GM19372 (cell line): ENCODE results near the gene IQSEC2.

Experiments
- ATAC-seq: cut with Tn5 transposase; IDR thresholded peaks from one replicate; pipeline ENCODE4 v1.9.1; 2021; ENCODE audit warnings: mild to moderate bottlenecking, low read depth, moderate library complexity; ENCODE audit not compliant: unreplicated experiment

IQSEC2 gene

DNA sequence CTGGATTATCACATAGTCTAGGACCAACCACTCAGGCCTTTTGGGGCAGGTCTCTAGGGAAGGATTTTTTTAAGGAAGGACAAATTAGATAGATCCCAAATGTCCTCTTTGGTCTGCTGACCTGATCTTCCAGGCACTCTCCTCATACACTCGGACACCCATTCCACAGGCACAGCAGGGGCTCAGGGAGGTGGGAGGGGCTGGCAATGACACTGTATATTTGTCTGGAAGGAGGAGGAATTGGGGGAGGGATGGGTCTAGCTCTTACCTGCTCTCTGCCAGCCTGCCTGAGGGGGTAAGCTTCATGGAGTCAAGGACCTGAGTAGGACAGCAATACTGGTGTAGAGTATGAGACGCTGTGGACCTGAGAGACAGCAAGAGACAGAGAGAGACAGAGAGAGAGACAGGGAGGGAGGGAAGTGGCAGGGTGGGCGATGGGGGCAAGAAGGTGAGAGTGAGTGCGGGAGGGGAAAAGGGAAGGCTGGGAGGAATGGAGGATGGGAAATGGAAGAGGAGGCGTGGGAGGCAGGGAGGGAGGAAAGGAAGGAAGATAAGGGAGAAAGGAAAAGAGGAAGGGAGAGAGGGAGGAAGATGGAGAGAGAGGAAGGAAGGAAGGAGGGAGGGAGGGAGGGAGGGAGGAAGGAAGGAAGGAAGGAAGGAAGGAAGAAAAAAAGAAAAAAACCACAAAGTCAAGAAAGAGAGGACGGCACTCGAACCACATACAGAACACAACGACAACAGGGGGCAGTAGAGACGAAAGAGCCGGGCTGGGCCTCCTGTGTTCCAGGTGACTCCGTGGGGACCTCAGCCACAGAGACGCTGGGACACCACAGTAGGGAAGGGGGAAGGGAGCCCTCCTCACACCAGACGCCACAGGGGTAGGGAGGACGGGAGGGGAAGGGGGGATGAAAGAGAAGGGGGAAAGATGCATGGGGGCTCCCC, 1.8 kb downstream of the IQSEC2 start:
- no peak for ATAC-seq

DNA sequence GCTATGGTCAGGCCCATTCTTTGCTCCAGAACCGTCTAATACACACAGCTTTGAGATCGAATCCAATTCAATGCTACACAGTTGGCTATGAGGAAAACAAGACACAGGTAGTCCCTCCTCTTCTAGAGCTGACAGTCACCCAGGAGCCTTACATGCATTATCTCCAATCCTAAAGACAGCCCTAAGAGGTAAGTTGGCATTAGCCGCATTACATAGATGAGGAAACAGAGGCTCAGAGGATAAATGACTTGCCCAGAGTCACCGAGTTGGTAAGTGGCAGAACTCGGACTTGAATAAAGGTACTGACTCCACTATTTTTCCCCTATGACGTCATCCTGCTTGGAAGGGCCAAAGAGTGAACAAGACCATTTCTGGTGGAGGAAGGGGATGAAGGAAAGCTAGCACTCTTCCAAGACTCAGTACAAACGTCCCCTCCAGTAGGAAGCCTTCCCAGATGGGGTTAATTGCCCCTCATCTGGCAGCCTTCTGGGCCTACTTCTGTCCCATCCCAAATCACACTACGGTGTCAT, 8.5 kb downstream of the IQSEC2 start:
- ATAC-seq: no peak

DNA sequence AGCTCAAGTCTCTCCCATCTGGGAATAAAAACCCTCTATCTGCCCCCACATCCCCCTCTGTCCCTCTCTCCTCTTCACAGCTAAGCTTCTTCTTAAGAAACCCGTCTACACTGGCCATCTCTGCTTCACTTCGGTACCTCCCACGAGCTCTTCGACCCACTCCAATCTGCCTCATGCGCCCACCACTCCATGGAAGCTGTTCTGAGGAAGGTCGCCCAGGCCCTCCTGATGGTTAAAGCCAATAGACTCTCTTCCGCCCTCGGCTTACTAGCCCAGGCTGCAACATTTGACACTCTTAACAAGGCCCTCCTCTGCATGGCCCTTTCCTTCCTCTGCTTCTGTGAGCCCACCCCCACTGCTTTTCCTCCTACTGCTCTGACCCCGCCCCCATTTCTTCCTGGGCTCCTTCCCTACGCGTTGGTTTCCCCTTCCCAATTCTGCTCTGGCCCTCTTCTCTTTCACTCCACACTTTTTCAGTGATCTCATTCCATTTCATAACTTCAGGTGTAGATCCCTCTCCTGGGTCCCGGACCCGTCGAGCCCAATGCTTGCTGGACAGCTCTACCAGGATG, 11.8 kb downstream of the IQSEC2 start:
- no peak for ATAC-seq

DNA sequence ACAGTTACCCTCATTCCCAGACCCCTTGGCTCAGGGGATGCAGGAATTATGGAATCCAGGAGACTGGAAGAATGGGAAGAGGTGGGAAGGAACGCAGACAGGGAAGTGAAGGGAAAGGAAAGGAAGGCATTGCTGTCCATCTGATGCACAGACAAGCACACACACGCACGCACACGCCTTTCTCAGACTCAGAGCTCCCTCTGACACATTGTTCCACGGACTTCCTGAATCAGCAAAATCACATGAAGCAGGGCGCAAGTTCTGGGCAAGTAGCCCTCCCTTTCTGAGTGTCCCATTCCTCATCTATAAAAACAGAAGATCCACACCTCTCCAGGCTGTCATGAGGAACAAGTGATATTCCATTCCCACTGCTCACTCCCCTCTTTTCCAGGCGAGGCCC, 13.2 kb downstream of the IQSEC2 start:
- no peak for ATAC-seq

DNA sequence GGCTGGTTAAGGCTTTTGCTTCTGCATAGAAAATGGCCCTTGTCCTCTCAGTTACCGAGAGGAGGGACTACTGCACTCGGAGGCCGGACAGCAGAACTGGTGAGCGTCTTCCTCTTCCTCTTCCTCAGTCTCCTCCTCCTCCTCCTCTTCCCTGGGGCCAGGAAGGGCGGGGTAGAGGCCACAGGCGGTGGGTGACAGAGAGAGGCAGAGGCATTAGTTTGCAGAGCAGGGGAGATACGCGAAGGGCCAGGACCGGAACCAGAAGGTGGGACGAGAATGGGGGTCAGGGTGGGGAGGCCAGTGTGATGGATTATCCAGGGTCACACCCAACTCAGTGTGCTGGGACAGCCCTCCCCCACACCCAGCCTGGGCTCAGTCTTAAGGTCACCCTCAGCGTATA, 14.5 kb downstream of the IQSEC2 start:
- no peak for ATAC-seq

DNA sequence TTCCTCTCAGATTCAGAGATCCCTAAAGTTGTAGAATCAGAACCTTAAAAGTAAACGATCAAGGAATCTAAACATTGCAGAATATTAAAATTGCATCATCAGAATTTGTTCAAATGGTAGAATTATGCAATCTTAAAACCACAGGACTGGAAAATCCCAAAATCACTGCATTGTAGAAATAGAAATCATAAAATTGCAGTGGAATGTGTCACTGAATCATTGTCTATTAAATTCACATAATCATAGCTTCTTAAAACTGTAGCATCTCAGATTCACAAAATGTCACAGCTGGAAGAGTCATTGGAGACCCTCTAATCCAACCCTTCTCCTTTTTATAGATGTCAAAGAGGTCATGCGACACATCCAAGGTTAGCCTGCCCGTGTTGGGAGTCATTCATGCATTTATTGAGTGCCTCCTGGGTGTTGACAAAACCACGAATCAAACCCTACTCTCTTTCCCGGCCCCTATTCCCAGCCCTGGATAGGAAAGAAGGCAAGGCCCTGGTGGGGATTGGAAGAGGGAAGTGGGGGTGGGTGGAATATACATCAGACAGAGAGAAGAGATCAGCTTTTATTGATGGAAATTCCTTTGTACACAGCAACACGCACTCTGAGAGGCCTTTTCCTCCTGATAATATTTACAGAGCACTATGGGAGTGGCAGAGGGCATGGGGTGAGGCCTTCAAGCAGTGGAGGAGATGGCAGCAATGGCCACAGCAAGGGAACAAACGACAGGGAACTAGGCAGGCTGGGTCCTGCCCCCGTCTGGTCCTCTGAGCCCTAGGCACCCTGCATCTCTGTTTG, 15.4 kb downstream of the IQSEC2 start:
- no peak for ATAC-seq

DNA sequence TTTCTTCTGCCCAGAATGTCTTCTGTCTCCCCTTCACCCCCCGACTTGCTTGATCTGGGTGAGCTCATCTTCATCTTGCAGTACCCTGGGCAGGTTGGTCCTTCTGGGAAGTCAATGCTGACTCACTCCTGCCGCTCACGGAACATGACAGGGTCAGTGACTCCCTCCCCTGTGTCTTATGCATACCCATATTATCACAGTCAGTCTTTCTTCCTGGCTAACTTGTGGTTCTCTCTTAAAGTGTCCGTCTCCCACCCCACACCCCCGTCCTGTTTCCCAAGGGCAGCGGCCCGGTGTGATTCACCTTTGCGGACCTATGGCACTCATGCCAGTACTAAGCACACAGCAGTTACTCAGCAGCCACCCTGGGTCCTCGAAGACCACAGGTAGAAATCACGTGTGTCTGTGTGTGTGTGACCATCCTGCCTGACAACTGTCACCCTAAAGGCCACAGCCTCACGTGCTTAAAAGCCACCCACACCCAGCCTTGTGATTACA, 17.7 kb downstream of the IQSEC2 start:
- no peak for ATAC-seq

DNA sequence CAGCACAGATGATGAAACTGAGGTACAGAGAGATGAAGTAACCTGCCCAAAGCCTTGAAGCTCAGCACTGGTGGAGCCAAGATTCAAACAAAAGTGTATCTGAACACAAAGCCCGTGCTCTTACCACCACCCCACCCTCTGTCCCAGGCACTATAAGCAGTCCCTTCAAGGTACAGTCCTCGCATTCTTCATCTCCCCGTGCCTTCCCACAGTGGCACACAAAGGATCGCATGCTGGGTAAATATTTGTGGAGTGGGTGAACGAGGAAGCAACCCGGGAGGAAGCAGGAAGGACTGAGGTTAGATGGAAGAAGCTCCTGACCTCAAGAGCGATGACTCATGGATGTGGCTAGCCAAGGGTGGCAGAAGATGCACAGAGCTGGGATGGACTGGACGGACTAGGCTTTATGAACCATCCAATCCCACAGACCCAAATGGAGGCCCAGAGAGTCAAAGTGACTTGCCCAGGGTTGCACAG, 18.4 kb downstream of the IQSEC2 start:
- no peak for ATAC-seq

DNA sequence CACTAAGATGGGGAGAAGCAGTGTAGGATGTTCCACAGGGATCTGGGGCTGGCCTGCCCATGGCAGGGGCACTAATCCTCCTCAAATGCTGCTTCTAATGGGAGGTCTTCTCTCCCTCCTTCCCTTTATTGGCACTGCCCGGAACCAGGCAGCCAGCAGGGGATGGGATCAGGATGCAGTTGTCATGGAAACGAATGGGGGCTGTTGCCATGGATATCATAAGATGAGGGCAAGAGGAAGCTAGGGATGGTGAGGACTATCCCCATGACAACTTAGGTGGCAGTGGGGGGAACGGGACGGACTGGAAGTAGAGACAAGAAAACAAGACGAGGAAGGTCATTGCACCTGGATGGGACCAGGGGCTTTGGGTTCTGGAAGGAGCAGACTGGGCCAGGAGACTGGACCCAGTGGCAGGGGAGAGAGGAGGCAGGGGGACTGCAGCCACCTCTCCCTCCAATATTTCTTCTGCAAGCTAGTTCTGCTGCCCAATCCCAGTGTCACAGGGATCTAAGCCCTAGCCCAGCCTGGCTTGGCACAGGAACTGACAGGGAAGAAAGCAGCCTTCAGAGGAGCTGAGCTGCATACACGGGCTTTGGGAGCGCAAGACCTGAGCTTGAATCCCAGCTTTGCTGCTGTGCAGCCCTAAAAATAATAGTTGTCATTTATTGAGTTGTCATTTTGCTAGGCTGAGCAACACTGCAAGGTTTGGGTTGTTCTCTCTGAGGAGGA, 19.0 kb downstream of the IQSEC2 start:
- no peak for ATAC-seq

DNA sequence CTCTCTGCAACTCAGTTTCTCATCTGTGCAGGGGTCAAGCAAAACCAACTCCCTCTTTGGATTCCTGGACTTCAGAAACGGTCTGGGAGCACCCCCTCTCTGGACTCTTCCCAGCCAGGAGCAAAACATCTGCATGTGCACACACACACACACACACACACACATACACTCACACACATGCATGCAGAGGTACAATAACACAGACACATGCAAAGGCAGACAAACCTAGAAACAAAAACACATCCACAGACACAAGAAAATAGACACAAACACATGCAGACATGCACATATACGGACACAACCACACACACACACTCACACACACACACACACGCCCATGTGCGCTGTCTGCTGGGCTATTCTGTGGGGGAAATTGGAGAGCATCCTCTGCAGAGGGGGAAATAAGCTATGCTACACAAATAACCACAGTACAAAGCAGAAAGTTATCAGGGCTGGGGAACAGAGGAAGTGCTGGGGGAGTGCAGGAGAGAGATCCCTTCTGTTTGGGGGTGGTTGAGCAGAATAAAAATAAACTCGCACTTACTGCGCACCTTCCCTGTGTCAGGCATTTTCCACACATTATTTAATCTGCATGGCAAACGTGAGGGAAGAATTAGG, 19.9 kb downstream of the IQSEC2 start:
- ATAC-seq: no peak

DNA sequence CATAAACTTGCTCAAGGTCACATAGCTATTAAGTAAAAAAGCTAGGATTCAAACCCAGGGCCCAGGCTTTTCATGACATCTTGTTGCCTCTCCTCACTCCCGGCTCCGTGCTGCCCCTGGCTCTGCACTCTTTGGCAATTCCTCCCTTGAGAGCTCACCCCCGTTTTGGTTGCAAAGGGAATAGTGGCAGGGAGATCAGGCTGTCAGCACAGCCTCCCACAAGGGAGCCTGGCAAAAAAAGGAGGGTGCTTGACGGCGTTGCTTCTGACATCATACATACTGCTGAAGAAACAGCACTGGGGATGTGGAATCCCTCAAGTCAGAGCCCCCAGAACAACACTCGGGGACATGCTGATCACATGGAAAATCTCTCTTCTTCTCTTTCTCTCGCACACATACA, 20.5 kb downstream of the IQSEC2 start:
- ATAC-seq: no peak

DNA sequence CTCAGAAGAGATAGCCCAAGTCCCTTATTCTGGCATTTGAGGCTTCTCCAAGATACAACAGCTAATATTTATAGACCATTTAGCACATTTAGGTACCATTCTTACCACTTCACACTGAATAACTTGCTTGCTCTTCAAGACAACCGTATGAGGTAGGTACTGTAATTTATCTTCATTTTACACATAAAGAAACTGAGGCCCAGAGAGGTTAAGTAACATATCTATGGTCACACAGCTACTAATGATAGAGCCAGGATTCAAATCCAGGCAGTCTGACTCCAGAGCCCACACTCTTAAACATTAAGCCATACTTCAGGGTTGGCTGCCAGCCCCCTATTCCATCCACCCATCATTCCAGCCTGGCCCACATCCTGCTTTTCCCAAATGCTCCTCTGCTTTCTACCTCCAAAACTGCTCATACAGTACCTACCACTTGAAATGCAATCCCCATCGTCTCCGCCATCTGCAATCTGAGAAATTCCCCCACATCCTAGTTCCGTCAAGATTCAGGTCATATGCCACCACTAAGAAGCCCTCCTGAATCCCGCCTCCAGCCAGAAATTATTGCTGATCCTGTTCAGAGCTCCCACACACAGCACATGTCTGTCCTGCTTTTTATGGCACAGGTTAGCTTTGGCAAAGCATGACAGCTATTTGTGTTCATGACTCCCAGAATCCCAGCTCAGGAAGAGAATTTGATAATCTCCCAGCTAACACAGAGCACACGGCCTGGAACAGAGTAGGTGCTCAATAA, 23.5 kb downstream of the IQSEC2 start:
- ATAC-seq: no peak

DNA sequence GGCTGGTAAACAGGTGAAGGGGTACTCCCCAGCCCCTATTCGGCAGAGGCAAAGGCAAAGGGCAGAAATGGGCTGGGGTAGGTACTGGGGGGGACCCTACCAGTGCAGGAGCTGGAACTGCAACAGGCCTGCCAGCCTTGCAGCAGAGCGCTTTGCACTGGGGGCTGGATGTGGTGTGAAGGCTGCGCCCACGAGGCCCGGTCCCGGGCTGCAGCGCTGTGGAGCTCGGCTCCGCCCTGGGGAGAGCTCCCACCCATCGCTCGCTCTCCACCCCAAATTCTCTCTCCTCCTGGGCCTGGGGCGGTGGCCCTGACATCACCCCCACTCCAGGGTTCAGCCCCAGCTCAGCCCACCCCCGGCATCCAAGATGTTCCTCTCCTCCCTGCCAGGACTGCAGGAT, 24.2 kb downstream of the IQSEC2 start:
- no peak for ATAC-seq

DNA sequence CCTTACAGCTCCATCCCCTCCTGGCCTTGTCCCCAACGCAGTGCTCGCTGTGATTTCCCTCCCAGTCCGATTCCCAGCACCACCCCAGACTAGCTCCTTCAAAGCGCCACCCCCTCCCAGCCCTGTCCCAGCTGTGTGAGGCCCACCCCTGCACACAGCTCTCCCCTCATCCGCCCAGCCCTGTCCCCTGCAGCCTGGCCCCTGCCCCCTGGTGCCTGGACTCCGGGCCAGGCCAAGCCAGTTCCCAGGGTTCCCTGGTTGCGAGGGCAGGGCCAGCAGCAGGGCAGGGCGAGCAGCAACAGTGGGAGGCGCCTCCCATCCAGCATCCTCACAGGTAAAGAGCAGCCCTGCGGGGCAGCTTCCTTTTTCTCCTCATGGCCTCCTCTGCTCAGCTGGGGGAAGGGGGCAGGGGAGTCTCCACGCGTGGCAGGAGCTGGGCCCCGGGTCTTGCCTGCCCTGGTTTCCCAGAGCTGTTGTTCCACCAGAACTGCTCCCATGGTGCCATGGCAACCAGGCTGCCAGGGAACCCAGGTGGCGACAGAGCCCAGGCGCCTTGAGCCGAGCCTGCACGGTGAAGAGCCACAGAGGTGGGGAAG, 24.8 kb downstream of the IQSEC2 start:
- no peak for ATAC-seq

DNA sequence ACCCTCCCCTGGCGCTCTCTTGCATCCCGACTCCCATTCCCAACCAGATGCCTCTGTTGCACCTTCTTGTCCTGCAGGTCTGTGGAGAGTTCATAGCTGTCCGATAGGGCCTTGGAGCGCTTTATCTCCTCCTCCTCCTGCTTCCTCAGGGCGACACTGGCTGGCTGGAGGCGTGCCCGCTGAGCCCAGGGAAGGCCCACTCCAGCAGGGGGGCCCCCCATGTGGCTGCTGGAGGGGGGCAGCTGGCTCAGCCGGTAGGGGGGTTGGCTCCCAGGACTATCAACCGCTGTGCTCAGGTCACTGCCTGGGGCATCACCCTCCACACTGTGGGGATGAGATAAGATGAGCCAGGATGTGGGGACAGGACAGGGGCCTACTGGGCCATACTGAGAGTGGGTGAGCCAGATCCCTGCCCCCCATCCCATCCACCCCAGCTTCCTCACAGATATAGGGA, 25.6 kb downstream of the IQSEC2 start:
- ATAC-seq: no peak

DNA sequence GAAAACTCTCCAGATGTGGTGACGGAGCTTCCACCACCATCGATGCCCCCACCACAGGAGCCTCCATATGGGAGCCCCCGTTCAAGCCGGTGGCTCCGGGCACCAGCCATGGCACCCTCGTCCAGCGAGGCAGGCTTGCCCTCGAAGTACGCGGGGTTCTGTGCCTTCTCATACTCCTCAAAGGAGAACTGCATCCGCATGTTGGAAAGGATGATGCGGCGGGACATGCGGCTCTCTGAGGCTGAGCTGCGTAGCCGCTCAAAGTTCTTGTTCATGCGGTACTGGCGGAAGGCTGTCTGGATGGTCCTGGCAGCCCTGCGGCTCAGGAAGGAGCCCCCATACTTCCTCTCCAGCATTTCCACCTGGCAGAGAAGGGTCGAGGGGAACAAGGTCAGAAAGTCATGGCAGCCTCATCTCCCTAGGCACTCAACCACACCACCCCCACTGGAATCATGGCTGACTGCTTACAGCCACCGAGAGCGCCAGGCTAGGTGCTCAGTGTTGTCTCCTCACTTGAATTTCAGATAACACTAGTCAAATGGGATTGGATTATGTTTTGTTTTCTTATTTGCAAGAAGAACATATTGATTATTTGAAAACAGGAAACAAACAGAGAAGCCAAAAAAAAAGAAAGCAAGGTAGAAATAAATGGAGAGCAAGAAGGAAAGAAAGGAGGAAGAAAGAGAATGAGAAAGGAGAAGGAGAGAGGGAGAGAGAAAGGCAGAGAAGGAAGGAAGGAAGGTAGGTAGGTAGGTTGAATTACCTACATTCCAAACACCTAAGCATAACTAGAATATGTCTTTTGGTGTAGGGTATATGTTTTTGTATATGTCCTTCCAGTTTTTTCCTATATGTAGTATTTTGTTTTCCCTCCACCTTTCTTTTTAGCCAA, 26.6 kb downstream of the IQSEC2 start:
- no peak for ATAC-seq

DNA sequence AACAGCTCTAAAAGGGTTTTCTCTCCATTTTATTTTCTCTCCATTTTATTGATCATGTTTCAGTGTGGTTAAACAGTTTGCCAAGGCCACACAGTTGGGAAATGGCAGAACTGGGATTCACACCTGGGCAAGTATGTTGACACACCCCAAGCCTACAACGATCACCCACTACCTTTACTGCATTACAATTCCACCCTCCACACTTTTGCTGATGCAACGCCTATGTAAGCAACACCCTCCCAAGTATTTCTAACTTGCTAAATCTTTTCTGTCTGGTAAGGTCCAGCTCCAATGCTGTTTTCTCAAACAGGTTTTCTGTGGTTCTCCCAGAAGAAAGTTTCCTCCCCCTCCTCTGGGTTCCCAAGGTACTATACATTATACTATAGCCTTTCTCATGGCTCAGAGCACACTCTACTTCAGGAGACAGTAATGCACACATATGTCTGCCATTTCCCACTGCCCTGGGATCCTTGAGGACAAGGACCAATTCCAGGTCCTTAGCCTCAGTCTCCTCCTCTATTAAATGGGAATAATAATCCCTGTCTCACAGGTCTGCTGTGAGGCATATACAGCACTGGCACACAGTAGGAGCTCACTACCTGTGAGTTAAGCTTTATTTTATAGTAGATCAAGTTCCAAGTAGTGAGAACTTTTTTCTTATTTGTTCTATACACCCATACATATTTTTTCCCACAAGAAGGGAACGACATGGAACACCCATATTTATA, 27.9 kb downstream of the IQSEC2 start:
- no peak for ATAC-seq
